ENCODE measurements around the gene STK38.

The STK38 gene

DNA sequence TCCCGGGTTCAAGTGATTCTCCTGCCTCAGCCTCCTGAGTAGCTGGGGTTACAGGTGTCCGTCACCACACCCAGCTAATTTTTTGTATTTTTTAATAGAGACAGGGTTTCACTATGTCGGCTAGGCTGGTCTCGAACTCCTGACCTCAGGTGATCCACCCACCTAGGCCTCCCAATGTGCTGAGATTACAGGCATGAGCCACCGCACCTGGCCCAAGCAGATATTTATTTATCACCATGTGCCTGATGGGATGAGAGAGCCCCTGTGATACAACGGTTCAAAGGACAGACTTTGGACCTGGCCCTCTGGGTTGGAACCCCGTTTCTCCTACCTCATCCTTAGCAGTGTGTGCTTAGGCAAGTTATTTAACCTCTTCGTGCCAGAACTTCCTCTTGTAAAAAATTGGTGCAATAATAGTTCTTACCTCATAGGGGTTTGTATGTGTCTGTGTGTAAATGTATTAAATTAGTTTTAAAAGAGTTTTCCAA, 19.2 kb upstream of the STK38 start:
- no peak for DNase-seq

DNA sequence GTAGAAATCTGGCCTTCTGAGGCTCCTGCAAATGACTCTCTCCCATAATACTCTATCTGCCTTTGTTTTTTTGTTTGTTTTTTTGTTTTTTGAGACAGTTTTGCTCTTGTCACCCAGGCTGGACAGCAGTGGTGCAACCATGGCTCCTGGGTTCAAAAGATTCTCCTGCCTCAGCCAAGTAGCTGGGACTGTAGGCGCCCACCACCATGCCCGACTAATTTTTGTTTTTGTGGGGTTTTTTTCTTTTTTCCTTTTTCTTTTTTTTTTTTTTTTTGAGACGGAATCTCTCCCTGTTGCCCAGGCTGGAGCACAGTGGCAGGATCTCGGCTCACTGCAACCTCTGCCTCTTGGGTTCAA, 16.6 kb upstream of the STK38 start:
- DNase-seq, result no peak

DNA sequence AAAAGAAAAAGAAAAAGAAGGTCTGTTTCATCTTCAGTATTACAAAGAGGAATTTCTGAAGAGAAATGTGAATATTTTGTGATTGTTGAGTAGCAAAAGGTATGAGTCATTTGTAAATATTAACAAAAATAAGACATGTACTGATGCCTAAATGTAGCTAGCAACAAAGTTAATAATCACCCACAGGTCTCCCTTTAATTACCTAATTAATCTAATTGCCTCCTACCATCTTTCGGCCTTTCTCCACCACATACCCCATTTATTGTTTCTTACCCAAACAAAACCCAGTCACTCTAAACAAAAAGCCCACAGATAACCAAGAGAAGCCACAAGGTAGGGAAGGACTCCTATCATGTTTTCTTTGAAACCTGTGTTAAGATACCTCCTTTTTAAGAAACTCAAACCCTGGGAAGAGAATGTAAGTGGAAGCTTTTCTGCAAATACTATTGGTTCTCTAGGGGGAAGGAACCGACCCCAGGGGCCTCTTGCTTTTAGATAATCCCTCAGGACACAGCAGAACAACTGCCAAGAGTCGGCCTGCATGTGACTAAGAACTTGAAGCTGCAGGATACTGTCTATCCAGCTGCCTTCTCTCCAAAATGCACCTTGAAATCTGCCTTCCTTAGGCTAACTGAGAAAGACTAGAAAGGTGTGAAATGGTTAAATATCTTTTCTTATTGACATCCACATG, 16.1 kb upstream of the STK38 start:
- no peak for DNase-seq

DNA sequence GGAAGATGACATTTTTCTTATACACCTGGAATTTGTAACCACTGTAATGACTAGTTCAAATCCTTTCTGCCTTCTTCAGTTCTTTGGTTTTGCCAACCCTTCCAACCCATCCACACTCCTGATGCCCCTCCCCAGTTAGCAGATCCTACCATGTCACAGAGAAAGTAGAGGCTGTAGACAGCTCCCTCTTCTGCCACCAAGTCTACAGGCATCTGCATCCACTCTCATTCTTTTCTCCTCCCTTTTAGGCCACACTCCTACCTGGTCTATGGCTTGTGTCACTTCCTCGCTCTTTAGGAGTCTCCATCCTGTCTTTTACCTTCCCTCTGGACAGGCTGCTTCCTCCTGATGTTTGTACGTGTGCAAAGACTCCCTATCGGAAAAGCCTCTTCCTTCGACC, 13.5 kb upstream of the STK38 start:
- no peak for DNase-seq

DNA sequence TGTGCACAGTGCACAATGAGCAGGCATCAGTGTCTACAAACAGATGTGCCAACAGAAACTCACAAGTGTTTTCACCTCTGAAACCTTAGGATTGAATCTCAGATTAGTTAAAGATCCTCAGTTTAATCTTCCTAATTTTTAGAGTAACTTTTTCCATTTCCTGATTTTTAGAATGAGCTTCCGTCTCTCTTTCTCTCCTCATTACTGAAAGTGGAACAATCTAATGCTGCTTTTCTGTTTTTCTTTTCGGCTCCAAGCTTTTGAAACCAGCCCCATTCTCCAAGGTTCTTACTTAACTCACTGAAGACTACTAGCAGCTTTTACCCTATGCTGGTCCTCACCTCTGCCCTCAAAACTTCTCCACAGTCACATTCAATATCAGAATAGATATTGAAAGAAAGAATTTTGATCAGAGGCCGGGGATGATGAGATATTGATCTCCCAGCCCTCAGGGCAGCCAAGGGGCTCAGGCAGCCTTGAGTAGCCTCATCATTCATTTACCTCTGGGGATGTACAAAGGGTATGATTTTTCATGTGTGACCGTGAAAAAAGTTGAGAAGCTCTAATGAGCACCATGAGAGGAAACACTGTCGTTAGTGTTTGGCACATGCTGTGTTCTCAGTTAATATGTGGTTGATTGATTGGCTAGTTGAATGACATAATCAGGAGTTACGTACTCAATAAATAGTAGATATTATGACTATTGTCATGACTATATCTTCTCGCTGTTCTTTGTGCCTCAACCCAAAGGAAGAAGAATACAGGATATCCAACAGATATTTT, 11.9 kb upstream of the STK38 start:
- no peak for DNase-seq

DNA sequence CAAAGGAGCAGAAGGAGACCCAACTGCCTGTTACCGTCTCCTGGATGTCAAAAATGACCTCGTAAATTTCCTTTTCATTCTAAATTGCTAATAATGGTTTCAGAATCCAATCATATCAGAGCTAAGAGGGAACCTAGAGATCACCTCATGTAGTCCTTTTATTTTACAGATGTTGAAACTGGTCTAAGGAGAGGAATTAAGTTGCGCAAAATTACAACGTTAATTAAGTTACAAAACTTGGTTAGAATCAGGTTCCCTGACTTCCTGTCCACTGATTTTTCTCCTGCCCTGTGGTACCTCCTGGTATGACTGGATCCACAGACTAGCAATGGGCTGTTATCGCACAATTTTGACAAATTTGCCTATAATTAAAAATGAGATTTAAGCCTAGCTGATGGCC, 9.0 kb upstream of the STK38 start:
- no peak for DNase-seq

DNA sequence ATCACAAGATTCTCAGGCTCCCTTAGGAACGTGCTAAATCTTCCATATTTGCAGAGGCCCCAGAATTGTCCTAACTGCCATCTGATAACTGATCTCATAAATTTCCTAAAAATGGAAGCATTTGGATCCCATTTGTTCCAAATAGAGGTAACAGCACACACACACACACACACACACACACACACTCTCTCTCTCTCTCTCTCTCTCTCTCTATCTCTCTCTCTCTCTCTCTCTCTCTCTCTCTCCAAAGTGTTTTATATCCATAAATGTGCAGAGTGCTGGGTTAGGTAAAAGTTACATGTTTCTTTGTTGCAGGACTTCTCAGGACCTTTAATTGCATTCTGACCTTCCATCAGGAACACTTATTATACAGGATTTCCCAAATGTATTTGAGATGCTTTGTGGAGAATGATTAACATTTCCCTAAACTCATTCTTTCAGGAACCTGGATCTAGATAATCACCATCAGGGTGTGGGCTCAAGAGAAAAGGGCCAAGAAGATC, 8.5 kb upstream of the STK38 start:
- no peak for DNase-seq

DNA sequence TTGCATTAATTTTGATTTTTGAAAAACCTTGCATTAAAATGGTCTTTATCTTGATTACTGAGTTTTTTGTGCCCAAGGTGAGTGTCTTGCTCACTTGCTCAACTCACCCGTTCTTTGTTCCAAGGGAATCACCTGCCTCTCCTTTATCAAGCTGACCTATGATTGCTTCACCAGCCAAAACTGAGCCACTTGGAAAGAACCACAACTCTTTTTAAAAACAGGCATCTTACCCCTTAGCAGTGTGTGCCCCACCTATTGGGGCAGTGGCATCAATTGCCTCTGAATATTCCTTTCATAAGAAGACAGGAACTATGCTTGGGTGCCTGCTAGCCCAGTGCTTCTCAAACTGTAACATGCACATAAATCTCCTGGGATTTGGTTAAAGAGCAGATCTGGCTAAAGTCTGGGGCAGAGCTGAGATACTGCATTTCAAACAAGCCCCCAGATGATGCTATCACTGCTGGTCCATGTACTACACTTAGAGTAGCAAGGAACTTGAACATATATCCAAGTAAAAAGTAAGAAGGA, 3.3 kb upstream of the STK38 start:
- no peak for DNase-seq

DNA sequence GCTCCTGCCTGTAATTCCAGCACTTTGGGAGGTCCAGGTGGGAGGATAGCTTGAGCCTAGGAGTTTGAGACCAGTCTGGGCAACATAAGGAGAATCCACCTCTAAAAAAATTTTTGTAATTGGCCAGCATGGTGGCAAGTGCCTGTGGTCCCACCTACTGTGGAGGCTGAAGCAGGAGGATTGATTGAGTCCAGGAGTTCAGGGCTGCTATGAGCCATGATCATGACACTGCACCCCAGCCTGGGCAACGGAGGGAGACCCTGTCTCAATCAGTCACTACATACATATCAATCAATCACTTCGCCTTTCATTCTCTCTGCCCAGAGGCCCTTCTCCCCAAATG, 1.1 kb upstream of the STK38 start:
- no peak for DNase-seq

DNA sequence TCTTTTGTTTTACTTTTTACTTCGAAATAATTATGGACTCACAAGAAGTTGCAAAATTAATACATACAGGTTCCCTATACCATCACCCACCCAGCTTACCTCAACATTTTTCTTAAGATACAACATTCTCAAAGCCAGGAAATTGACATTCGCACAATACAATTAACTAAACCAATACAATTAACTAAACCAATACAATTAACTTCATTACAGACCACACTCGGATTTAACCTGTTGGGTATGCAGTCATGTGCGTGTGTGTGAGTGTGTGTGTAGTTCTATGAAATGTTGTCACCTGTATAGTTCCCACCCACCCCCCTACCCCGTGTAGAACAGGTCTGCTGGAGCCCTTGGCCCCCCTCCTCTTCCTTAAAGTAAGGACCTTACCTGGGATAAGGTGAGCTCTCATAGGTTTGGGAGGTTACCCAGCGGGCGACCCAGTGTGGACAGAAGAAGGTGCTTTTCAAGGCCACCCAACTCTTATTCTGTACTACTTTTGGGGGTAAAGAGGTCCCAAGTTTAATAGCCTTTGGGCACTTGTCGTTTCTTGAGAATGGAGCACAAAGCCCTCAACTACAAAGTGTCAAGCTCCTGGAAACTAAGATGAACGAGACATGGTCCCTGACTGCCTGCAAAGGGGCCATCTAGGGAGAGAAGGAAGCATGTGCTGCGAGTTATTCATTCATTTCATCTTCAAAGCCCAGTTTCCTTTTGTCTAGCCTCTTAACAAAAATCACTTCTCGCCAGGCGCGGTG, 544 bp upstream of the STK38 start:
- peak in 1 of 56 donors; percentile 1 for DNase-seq

DNA sequence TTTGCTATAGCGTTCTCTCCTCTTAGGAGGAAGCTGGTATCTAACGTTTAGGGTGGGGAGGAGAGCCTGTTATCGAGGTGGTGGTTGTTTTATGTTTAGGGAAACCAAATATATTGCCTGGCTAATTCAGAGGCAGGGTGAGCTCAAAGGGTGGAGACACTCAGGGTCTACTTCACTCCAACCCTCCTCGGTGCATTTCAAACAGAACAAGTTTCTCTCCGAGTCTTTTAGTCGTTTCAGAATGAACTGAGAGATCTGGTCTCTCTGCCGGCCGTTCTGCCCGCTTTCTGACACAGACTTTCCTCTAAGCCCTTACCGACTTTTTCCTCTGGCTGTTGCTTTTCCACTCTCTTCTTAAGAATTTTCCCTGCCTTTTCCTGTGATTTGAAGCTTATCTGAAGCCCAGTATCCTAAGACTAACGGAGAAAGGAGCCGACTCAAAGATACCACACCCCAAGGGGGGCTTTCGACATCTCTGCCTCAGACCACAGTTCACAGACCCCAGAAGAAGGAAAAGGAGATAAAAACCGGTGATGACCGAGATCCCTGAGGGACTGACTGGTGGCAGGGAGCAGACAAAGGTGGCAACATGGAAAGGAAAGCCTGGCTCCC, 865 bp downstream of the STK38 start:
- peak in 16 of 56 donors; percentile 7 to 67 (median 26) for DNase-seq

DNA sequence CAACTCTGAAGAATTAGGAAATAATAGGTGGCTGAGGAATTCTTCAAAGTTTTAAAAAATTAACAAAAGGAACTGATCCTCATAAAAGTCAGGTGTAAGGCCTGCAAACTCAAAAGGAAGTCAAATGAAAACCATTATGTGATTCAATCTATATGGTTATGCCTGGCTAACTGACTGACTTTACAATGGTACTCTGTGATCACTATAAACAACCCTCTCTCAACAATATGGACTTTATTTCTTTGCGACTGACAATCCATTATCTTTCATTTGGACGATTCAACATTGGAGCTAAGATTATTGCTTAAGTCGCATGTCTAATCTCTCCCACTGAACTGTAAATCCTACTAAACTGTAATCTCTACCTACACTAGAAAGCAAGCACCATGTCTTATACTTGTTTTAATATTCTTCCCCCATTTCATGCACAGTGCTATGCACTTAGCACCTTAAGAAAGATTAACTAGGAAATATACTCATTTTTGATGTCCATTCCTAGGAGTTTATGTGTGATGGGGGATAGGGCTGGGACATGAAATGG, 1.4 kb downstream of the STK38 start:
- DNase-seq, result no peak

DNA sequence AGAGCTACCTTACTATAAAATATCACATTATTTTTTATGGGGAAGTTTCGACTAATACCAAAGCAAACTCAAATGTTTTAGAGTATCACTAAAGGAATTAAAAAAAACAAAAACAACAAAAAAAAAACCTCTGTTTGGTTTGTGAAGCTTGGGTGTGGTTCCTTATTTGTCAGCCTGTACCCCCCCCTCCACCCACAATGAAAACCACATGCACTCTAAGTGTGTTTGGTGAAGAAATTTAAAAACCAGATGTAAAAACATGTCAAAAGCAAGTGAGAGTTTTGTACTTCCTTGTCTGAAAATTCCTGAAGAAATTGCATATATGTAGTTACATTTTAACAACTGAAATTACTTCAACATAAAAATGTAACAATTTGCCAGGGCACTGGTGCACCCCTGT, 3.1 kb downstream of the STK38 start:
- no peak for DNase-seq

DNA sequence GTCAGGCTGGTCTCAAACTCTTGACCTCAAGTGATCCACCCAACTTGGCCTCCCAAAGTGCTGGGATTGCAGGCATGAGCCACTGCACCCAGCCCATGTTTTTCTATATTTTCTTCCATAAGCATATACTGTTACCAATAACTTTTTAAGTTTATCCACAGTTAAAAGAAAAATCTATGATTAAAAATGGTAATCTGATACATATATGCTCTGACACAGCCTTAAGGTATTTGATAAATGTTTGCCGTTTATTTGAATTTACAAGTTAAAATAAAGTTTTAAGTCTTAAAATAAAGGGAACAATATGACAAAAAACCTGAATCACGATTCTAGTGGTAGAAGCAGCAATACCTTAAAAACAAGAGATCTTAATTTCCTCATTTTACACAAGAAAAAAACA, 5.2 kb downstream of the STK38 start:
- no peak for DNase-seq

DNA sequence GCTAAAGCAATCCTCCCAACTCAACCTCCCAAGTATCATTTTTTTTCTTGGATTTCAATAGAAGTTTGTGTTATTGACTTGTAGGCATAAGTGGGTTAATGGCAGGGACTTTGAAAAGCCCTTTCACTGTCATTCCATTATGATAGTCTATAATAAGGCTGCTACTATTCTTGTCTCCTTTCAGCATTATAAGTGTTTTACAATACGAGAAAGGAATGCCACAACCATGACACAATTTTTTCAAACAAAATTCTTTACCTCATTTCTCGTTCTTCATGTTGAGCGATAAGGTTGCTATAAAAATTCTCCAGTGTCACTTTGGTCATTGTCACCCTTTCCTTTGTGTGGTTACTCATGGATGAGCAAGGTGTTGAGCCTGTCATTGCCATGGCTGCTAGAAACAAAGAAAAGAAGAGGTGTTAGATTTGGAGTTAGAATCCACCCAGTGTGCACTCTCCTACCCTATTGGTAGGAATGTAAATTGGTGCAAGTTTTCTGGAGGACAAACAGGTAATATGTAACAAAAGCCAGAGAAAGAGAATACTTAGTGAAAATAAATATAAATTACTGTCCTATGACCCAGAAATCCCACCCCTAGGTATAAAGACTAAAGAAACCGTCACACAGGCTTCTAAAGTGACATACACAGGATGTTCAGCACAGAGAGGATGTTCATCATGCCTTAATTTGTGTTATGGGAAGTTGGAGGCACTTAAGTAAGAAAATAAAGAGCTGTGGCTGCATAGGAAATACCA, 7.3 kb downstream of the STK38 start:
- DNase-seq, result no peak

DNA sequence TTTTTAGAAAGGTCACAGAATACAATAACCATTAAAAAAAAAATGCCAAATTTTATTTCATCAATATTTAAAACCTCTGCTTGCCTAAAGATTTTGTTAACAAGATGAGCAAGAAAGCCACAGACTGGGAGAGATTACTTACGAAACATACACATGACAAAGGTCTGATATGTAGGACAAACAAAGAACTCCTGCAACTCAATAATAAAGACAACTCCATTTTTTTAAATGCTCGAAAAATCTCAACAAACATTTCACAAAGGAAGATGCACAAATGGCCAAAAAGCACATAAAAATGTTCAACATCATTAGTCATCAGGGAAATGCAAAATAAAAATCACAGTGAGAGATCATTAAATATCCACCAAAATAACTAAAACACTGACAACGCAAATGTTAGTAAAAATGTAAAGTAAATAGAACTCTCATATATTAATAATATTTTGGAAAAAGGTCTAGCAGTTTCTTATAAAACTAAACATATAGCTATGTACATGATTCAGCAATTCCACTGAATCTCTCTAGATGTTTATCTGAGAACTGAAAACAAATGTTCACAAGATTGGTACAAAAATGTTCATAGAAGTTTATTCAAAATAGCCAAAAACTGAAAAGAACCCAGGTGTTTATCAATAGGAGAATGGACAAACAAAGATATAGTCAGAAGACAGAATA, 10.3 kb downstream of the STK38 start:
- DNase-seq, result no peak

DNA sequence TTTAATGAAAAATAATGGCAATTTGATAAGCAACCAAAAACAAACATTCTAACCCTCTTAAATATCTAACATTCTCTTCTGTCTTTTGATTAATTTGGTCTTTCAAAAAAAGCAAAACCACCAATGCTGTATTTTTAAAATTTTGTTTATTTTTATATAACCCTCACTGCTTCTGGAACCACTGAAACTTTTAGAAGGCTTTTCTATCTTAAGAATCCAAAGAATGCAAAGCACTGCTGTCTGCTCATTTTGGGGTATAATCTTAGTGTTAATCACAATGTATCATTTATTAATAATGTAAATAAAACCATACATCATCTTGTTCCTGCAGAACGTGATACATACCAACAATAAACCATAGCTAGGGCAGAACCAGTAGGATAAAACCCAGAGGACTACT, 14.0 kb downstream of the STK38 start:
- no peak for DNase-seq

DNA sequence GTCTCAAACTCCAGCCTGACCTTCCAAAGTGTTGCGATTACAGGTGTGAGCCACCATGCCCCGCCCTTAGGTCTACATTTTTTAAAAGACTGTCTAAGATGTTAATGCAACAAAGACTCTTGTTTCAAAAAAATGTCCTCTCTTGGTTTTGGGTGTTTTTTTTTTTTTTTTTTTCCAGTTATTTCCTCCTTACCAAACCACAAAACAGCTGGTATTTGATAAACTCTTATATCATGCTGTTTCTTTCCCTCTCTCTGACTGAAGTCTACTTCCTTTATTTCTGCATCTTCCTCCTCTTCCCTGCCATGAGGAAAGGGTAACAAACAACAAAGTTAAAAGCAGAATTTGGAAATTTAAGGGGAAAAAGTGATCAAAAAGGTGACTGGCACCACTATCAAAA, 21.2 kb downstream of the STK38 start:
- DNase-seq, result no peak

DNA sequence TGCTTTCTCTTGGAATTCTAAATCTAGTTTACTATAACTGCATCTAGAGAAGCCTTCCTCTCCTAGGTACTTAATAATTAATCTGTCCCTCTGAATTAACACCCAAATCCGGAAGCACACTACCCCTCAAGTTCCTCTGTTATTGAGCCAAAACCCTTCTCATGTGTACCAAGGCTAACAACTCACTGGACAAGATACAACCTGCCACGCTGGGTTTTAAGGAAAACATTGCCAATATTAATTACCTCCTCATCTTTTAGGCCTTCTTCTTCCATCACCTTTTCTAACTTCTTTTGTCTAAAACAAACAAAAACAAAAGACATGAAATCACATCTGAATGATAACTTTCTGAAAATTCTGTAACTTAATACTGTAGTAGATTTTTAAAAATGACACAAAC, 21.9 kb downstream of the STK38 start:
- DNase-seq, result no peak

DNA sequence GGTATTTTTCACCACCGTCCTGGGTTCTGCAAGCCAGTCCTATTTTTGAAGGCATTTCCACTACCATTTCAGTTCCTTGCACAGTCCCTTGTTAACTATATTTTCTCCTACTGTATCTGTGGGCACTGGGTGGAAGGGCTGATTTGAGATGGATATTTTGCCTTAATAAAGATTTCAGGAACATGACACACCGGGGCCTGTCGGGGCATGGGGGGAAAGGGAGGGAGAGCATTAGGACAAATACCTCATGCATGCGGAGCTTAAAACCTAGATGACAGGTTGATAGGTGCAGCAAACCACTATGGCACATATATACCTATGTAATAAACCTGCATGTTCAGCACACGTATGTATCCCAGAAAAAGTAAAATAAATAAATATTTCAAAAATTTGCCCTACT, 22.4 kb downstream of the STK38 start:
- no peak for DNase-seq
